BE2C (cell line): ENCODE measurements around the gene SORCS1.

Experiments used
- DNase-seq: peaks from one replicate; pipeline ENCODE4 v3.0.0-alpha.2; 2020
- H3K27me3 ChIP-seq: fragments of 250-450 bp; sonication (Bioruptor Pico); 2 replicates; pipeline ENCODE4 v1.5.1; 2020; ENCODE audit warnings: mild to moderate bottlenecking
- H3K36me3 ChIP-seq: fragments of 250-450 bp; sonication (Bioruptor Pico); 2 replicates; pipeline ENCODE4 v1.5.1; 2020; ENCODE audit warnings: mild to moderate bottlenecking
- H3K4me1 ChIP-seq: fragments of 250-450 bp; sonication (Bioruptor Pico); 2 replicates; pipeline ENCODE4 v1.5.1; 2020
- H3K4me3 ChIP-seq: 2 replicates; pipeline ENCODE4 v1.5.1; 2011; ENCODE audit warnings: low read depth, low read length
- H3K9me3 ChIP-seq: fragments of 250-450 bp; sonication (Bioruptor Pico); 2 replicates; pipeline ENCODE4 v1.5.1; 2020
- TF ChIP-seq, protein P1 (sequence below): IDR thresholded peaks from 2 replicates; pipeline ENCODE4 v1.5.1; 2012; ENCODE audit warnings: mild to moderate bottlenecking, low read depth, low read length

The SORCS1 gene

DNA sequence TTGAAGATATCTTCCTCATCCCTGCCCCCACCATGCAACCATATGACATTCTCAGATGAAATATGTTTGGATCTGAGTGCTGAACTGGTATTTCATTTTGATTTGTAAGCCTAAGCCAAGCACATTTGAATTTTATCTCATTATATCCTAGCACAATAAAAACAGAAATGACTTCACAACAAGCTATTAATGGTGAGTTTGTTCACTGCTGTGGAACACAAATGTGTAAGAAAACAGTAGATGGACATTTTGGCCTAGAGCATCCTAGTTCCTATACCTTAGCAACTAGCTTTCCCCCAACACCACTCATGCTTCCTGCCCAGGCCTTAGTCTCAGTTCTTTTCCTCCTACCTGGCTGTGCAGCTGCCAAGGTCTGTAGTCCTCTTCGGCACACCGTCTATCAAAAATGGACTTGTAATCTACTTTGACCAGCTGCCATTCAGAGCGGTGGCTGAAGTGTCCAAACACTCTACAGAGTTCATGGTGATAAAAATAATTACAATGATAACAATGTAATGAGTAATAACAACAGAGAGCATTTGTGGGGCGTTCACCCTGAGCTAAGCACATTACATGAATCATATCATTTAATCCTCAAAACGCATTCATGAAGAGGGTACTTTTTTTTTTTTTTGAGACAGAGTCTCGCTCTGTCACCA, 491.9 kb downstream of the SORCS1 start:
- TF ChIP-seq, protein P1, sequence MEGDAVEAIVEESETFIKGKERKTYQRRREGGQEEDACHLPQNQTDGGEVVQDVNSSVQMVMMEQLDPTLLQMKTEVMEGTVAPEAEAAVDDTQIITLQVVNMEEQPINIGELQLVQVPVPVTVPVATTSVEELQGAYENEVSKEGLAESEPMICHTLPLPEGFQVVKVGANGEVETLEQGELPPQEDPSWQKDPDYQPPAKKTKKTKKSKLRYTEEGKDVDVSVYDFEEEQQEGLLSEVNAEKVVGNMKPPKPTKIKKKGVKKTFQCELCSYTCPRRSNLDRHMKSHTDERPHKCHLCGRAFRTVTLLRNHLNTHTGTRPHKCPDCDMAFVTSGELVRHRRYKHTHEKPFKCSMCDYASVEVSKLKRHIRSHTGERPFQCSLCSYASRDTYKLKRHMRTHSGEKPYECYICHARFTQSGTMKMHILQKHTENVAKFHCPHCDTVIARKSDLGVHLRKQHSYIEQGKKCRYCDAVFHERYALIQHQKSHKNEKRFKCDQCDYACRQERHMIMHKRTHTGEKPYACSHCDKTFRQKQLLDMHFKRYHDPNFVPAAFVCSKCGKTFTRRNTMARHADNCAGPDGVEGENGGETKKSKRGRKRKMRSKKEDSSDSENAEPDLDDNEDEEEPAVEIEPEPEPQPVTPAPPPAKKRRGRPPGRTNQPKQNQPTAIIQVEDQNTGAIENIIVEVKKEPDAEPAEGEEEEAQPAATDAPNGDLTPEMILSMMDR: no peak

DNA sequence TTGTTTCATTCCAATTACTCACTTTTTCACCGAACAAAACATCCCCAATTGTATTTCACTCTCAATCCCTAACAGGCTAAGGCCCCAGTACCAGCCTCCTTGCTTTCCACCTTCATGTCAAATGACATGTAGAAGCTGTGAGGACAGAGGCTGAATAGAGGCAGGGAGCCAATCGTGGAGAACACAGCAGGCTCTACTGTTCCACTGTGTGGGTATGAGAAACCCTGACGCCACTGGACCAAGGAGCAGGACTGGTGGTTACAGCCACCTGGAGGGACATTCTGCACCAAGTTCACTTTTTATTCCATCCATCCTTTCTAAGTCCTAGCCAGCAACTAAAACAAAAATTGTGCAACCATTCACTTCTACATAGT, 502.8 kb downstream of the SORCS1 start:
- no peaks in the 10 kb centered on the region for H3K9me3 ChIP-seq
- TF ChIP-seq, protein P1: no peak
- no peak overlapping the region for H3K4me3 ChIP-seq
- no peaks in the 10 kb centered on the region for H3K4me1 ChIP-seq
- no peaks in the 10 kb centered on the region for H3K27me3 ChIP-seq
- DNase-seq: no peak
- H3K36me3 ChIP-seq: no peaks in the 10 kb centered on the region

More for the DNA sequence above, 491.9 kb downstream of the SORCS1 start:
- no peak overlapping the region for H3K4me3 ChIP-seq
- H3K36me3 ChIP-seq: no peaks in the 10 kb centered on the region
- H3K9me3 ChIP-seq: no peaks in the 10 kb centered on the region
- no peak for DNase-seq
- H3K27me3 ChIP-seq: no peaks in the 10 kb centered on the region
- no peaks in the 10 kb centered on the region for H3K4me1 ChIP-seq

DNA sequence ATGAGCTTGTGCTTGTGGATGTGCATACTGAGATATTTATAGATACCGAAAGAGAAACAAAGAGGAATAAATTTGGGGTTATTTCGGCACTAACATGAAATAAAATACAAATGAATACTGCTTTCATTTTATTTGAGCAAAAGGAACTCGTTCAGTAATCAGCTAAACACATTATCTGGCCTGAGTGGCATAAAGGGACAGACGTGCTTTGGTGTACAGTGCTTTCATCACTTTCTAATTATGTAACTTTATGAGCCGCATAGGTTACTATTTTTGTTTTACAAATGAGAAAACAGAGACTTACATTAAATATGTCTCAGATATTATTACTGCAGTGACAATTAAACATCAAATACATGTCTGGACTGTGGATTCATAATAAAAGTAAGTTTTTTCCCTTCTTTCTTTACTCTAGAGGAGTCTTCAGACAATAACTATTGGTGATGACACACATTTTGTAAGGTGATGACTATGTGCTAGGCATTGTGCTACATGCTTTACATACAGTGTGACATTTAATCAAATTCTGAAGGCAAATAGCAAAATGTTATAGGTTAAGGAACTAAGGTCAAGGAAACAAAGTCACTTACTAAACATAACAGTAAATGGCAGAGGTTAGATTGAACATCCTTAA, 503.3 kb downstream of the SORCS1 start:
- TF ChIP-seq, protein P1: no peak
- no peak for DNase-seq
- no peak overlapping the region for H3K4me3 ChIP-seq

DNA sequence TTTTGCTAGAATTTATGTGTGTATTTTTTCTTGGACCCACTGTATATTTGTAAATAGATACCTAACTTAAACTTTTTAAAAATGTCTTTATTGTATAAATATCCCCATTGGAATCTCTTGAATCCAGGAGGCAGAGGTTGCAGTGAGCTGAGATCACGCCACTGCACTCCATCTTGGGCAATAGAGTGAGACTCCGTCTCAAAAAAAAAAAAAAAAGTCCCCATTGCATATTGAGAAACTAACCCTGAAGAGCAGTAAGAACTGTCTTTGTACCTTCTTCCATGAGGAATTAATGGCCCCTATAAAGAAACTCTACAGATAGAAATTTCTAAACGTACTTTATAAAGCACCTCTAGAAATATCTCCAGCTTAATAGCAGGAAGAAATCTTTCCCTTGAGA, 504.0 kb downstream of the SORCS1 start:
- Histone ChIP-seq H3K4me1 (no peaks in the 10 kb centered on the region), H3K27me3 (no peaks in the 10 kb centered on the region), H3K36me3 (no peaks in the 10 kb centered on the region), H3K9me3 (no peaks in the 10 kb centered on the region), H3K4me3 (no peak overlapping the region)
- no peak for DNase-seq
- TF ChIP-seq, protein P1: no peak

More for the DNA sequence above, 503.3 kb downstream of the SORCS1 start:
- Histone ChIP-seq H3K27me3 (no peaks in the 10 kb centered on the region), H3K4me1 (no peaks in the 10 kb centered on the region), H3K36me3 (no peaks in the 10 kb centered on the region), H3K9me3 (no peaks in the 10 kb centered on the region)

DNA sequence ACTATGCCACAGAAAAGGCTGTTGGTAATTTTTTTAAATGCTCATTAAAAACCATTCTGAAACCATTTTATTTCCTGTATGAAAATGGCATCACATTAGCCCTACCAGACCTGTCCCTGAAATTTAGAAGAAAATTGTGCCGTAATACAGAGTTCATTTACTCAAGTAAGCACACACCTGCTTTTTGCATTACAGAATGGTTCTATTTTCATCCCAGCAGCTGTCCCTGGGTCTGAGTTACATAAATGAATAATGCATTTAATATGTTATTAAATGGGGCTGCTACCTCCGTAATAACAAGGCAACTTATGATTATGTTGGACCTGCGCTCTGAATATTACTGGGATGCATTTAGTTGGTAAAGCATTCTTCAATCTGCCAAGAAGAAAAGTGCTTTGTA, 508.9 kb downstream of the SORCS1 start:
- no peaks in the 10 kb centered on the region for H3K27me3 ChIP-seq
- H3K4me1 ChIP-seq: no peaks in the 10 kb centered on the region; the same call in 1 of the 2 replicates
- DNase-seq: no peak
- H3K4me3 ChIP-seq: no peak overlapping the region
- H3K36me3 ChIP-seq: no peaks in the 10 kb centered on the region
- TF ChIP-seq, protein P1: no peak
- no peaks in the 10 kb centered on the region for H3K9me3 ChIP-seq

DNA sequence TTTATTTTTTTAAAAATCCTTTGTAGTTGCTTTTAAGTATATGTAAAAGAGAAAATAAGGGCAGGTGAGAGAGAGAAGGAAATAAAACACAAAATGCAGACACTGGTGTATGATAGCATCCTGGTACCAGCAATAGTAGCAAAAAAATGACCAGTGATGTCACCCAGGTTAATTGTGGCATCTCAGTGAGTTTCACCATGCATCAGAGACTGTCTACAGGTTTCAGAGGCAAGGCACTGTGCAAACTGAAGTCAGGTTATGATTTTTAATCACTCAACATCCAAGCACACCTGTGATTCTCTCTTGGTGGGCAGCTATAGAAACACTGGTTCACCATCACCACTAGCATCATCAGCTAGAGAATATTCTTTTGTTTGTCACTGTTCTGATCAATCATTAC, 509.3 kb downstream of the SORCS1 start:
- no peak for DNase-seq
- H3K27me3 ChIP-seq: no peaks in the 10 kb centered on the region
- TF ChIP-seq, protein P1: no peak
- H3K4me3 ChIP-seq: no peak overlapping the region
- H3K36me3 ChIP-seq: no peaks in the 10 kb centered on the region
- H3K4me1 ChIP-seq: no peaks in the 10 kb centered on the region; the same call in 1 of the 2 replicates
- H3K9me3 ChIP-seq: no peaks in the 10 kb centered on the region
